CD4-positive, alpha-beta T cell treated with Interleukin-6 for 4 hours (primary cell): ENCODE results near the gene TECPR1.

Source experiments
- DNase-seq: peaks from one replicate; pipeline ENCODE4 v3.0.0-alpha.2; 2020; ENCODE audit warnings: mixed read lengths

TECPR1 gene

DNA sequence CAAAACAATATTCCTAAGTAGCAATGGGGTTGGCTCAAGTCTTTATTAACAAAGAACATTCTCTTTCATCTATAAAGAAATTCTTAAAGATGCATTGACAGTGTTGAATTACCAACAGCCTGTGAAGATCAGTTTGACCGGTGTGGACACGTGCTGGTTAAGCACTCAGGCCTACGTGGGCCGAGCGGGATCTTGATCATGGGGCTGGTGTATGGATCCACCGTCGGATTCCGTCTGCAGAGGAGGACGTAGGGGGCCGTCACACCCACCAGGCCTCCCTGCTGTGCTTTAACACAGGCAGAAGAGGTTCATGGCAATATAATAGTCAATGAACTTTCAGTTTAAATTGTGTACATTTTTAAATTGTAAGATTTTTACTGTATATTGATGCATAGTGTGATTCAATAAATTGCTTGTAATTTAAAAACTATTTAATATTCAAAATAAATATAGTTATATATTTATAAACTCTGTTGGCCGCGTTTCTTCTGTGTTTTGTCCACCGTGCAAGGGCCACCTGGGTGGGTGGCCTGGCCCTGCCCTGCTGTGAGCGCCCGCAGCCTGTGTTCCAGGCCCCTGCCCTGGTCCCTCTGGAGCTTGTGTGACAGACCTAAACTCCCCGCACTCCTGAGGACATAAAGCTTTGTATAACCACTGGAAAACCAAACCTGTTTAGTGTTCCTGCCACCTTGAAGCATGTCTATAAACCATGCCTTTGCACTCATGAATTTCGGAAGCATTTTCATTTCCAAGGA, 42.7 kb downstream of the TECPR1 start:
- DNase-seq, result no peak

DNA sequence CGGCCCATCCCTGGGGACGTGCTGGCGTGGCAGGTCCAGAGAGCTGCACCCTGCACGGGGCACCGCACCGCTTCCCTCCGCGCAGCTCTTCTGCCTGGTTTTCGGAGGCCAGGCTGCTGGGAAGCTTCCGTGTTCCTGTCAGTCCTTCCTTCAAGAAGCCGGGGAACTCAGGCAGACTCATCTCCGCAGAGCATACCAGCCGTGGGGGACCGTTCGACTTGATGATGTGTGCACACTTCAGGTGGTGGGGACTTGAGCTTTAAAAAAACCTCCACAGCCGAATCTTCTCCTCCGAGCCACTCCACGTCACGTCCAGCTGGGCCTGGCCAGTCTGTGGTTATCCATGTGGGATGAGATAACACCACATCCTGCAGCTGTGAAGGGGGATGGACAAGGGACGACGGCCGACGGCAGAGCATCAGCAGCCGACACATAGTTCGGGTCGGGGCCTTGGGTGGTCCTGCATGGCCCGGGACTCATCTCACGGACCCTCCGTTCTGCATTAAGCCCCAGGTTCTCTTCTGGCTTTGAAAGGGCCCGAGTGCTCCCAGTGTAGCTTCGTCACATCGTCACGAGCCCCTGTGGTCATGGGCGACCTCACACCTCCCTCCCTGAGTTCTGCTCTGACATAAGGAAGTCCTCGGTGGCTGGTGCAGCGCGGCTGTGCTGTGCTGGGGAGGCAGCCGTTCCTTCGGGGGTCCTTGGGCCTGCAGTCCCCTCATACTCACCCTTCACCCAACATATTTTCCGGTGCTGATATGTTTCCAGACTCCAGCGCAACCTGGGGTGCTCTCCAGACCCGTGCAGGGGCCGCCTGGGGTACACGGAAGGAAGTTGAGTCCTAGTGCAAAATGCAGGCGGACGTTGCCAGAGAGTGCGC, 45.3 kb downstream of the TECPR1 start:
- no peak for DNase-seq

DNA sequence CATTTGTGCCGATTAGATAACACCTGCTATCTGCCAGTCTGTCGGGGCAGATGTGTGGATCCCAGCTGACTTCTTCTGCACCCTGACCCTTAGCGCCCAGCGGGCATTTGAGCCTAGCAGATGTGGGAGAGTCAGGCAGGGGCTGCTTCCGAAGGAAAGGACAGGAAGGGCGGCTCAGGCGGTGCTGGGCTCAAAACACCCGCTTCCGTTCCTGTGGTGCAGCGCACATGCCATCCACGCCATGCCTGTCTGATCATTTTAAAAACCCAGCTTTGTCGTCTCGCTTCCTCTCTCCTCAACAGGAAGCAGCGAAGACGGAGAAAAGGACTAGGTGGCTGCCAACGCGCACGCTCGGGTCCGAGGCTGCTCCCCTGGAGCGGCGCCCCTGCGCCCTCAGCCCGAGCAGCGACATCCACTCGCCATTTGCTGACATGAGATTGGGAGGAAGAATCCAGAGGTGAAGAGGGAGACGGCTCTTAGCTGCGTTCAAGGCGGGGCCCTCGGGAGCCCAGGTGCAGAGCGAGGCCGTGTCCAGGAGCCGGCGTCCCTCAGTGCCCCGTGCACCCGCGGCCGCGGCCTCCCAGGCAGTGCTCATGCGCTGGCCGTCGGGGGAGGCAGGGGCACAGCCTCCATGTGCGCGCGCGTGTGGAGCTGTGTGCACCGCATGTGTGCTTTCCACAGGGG, 46.7 kb downstream of the TECPR1 start:
- no peak for DNase-seq

DNA sequence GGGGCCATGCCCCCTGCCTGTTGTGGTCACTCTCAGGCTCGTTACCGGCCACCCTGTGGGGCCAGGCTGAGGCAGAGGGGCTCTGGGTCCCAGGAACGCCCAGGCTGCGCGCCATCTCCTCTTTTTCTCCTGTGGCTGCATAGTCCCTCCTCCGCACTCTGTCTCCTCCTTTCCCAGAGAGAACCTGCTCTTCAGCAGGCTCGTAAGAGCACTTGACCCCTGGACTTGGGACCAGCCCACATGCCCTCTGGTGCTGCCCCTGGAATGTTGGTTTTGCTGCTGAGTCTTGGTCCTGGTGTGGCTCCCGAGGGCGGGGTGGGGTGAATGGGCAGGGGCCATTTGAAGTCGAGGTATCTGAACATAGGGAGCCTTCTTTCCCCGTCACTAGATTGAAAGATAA, 47.4 kb downstream of the TECPR1 start:
- no peak for DNase-seq

DNA sequence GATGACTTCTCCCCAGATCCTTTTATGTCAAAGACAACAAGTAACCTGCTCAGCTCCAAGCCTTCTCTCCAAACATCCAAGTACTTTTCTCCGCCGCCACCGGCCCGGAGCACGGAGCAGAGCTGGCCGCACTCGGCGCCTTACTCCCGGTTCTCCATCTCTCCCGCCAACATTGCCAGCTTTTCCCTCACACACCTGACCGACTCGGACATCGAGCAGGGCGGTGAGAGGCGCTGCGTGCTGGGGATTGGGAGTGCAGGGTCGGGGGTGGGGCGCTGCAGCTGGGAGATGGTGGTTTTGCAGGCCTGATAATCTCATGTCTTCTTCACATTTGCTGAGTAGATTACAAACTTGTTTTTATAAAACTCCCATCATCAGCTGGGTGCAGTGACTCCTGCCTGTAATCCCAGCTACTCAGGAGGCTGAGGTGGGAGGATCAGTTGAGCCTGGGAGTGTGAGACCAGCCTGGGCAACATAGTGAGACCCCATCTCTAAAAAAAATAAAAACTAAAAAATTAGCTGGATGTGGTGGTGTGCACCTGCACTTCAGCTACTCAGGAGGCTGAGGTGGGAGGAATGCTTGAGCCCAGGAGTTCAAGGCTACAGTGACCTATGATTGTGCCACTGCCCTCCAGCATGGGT, 47.9 kb downstream of the TECPR1 start:
- DNase-seq, result no peak

DNA sequence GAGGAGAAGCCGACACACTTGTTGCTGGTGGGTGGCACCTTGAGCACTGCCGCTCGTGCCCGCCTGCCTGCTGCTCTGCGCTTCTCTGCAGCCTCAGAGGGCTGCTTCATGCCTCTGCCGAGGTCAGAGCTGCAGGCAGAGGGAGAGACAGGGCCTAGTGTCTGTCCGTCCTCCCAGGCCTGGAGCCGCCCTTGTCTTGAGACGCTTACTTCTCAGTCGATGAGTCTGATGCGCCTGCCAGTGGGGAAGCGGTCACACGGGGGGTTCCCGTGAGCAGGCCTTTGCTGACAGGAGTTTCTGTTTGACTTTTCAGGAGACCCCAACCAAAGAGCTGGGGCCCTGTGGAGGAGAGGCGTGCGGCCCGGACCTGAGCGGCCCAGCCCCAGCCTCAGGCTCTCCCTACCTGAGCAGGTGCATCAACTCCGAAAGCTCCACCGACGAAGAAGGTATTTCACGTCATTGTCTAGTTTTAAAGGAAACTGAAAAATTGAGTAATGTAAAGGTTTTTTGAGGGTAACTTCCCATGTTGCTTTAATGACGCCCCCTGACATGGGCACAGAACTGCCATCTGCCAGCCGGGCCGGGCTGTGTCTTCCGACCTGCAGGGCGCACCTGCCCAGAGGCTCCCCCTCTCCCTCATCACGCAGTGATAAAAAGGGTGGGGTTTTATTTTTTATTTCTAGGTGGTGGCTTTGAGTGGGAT, 48.6 kb downstream of the TECPR1 start:
- no peak for DNase-seq

DNA sequence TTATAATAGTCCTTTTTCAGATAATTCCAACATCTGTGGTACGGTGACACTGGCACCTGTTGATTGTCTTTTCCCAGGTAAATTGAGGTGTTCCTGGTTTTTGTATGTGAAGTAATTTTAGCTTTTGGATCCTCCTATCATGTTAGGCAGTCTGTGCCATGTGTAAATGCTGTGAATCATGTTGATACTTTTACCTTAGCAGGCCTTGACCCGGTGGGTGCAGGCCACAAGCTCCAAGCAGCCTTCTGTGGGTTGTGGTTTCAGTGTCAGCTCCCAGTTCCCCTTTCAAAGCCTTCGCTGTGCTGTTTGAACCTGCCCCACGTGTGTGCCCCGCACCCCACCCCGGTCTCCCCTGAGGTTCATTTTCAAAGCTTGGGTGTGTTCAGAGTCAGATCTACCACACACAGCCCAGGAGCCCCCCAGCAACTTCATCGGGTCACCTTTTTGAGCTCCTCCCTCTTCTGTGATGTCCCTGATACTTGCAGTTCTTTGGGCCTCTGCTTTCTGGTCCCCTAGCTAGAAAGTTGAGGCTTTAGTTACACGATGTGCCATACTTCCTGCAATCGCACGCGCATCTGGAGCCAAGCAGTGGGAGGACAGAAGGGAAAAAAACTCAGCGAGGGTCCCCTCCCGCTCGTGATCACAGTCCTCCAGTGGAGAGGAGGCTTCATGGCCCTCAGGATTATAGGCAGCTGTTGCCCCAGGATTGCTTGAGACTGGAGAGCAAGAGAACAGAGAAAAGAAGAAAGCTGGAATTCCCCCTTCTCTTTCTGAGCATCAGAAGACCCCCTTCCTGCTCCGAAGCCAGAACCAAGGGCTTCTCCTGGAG, 49.5 kb downstream of the TECPR1 start:
- peak; percentile 79 for DNase-seq

DNA sequence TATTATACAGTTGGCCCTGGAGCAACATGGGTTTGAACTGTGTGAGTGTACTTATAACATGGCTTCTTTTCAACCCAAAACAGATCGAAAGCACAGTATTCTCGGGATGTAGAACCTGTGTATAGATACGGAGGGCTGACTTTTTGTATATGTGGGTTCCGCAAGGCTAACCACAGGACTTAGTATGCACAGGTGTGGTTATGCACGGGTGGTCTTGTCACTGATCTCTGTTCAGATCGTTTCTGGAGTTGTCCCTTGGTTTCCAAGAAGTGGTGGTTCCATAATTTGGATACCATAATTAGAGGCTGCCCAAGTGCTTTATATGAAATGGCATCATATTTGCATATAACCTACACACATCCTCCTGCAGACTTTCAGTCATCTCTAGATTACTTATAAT, 51.7 kb downstream of the TECPR1 start:
- no peak for DNase-seq

DNA sequence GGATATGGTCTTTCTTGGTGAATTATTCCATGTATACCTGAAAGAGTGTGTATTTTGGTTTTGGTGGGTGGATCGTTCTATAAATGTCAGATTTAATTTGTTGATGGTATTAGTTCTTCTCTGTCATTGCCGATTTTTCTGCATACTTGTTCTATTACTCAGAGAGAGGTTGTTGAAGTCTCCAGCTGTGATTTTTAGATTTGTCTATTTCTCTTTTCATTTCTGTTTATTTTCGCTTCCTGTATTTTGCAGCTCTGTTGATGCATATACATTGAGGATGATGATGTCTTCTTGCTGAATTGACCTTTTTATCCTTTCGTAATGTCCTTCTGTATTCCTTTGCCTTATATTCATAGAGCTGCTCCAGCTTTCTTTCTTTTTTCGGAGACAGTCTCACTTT, 52.9 kb downstream of the TECPR1 start:
- no peak for DNase-seq

DNA sequence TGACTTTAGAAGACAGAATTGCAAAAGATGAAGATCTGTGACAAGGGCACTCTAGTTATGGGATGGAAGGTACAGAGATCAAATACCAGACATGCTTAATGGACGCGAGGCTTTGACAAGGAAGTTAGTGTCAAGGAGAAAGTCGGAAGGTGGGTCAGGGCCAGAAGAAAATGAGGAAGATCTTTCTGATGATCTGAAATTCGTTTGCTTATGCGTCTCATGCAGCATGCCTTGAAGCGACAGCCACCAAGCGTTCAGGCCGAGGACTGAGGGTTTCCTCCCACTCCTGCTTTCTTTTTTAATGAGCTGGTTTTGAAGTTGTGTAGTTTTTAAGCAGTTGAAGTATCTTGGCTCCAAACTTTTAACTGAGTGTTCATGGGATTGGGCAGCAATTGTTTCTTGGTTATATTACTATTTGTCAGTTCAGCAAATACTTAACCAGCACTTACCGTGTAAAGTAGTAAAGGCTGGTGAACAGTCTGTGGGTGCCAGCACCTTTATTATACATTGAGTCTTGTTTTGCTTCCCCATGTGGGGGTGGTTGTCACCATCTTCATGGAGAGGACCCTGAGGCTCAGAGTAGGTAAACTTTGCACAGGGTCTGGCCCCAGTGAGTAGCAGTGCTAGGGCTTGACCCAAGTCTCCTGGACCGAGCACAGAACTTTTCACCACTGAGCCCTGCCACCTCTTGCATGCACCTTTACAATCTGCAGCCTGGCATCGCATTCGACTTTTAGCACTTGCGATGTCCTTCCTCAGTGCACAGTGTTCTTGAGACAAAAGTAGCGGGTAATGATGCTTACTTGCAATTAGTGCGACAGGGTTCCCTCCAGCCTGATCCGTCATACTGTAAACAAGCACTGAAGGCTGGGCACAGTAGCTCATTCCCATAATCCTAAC, 55.1 kb downstream of the TECPR1 start:
- no peak for DNase-seq

DNA sequence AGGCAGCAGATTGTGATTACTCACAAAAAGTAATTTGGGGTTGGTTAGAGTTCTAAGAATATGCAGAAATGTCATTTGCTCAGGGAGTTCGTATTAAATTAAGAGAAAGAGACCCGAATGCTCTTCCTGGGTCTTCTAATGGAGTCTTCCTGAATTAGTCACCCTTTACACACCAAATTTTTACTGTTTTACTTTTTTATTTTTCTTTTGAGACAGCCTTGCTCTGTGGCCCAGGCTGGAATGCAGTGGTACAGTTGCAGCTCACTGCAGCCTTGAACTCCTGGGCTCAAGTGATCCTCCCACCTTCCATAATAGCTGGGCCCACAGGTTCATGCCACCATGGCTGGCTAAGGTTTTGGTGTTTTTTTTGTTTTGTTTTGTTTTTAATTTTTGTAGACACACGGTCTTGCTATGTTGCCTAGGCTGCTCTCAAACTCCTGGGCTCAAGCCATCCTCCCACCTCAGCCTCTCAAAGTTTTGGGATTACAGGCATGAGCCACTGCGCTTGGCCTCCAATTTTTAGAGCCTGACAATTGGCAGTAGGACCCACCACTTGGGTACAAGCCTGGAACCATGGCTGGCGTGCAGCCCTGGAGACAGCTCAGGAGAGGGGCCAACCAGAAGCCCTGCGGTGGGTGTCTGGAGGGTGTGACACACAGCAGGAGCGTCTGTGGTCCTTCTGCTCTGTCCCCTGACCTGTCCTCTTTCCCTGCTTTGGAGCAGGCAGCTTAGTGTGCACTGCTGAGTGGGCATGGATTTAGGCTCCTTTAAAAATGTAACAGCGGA, 57.2 kb downstream of the TECPR1 start:
- DNase-seq, result no peak

DNA sequence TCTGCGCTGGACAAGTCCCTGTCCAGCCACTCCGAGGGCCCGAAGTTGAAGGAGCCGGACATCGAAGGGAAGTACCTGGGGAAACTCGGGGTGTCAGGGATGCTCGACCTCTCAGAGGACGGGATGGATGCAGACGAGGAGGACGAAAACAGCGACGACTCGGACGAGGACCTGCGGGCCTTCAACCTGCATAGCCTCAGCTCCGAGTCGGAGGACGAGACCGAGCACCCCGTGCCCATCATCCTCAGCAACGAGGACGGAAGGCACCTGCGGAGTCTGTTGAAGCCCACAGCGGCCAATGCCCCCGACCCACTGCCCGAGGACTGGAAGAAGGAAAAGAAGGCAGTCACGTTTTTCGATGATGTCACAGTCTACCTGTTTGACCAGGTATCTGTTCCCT, 57.8 kb downstream of the TECPR1 start:
- DNase-seq, result no peak

DNA sequence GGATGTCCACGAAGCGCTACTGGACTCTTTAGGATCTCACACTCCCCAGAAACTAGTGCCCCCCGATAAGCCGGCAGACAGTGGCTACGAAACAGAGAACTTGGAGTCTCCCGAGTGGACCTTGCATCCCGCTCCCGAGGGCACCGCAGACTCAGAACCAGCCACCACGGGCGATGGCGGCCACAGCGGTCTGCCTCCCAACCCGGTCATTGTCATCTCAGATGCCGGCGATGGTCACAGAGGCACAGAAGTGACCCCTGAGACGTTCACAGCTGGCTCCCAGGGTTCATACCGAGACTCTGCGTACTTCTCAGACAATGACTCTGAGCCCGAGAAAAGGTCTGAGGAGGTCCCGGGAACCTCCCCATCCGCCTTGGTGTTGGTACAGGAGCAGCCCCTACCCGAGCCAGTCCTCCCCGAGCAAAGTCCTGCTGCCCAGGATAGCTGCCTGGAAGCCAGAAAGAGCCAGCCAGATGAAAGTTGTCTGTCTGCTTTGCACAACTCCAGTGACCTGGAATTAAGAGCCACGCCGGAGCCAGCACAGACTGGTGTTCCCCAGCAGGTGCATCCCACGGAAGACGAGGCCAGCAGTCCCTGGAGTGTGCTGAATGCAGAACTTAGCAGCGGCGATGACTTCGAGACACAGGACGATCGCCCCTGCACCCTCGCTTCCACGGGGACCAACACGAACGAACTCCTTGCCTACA, 58.4 kb downstream of the TECPR1 start:
- DNase-seq, result no peak

DNA sequence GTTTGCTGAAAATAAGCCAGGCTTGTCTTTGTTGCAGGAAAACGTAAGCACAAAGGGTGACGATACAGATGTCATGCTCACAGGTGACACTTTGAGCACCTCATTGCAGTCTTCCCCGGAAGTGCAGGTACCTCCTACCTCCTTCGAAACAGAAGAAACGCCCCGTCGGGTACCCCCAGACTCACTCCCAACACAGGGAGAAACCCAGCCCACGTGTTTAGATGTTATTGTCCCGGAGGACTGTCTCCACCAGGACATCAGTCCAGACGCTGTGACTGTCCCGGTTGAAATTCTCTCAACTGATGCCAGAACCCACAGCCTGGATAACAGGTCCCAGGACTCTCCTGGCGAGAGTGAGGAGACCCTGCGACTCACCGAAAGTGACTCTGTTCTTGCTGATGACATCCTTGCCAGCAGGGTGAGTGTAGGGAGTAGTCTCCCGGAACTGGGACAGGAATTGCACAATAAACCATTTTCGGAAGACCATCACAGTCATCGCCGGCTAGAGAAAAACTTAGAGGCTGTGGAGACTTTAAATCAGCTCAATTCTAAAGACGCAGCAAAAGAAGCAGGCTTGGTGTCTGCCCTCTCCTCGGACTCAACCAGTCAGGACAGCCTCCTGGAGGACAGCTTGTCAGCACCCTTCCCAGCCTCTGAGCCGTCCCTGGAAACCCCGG, 59.1 kb downstream of the TECPR1 start:
- no peak for DNase-seq

DNA sequence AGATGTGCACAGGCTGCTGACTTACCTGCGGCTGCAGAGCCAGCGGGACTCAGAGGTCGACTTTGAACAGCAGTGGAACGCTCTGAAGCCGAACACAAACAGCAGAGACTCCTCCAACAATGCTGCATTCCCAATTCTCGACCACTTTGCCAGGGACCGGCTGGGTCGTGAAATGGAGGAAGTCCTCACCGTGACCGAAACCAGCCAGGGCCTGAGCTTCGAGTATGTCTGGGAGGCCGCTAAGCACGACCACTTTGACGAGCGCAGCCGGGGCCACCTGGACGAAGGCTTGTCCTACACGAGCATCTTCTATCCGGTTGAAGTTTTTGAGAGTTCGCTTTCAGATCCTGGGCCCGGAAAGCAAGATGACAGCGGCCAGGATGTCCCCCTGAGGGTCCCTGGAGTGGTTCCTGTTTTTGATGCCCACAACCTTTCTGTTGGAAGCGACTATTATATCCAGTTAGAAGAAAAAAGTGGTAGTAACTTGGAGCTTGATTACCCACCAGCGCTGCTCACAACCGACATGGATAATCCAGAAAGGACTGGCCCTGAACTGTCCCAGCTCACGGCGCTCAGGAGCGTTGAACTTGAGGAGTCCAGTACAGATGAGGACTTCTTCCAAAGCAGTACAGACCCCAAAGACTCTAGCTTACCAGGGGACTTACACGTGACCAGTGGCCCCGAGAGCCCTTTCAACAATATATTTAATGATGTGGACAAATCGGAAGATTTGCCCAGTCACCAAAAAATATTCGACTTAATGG, 60.2 kb downstream of the TECPR1 start:
- no peak for DNase-seq

DNA sequence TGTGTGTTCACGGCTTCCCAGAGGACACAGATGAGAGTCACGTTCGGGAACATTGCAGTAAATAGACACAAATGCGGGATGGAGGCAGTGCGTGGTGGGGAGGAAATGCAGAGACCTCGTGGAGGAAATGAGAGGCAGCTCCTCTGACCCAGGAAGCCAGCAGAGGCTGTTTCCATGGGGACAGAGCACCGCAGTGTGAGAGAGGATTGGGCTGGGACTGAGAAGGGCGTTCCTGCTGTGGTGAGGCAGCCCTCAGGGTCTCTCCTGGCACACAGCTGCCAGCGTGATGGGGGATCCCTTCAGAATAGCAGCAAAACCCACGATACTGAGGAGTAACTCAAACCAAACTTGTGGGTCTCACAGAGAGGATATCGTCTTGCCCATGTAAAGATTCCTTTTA, 62.5 kb downstream of the TECPR1 start:
- no peak for DNase-seq

DNA sequence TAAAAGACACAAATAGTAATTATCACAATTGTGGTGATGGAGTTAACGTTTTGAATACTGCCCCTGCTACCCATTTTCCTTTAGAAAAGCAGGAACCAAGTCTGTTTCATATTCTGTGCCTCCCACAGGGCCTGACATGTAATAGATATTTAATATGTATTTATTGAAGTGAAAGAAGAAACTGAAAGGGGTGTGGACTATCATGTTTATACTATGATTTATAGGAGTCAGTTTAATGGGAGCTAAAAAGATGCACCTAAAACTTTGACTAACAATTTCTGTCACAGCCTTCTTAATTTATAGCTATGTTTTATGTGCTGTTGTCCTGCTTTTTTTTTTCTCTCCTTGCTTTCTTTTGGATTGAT, 64.9 kb downstream of the TECPR1 start:
- DNase-seq, result no peak
